HG03575 (cell line): Measurements from ENCODE around the gene TFCP2.
A peak's percentile ranks its signal among the peaks of the same experiment; 100 is the strongest.
"Not testable (repeated sequence)": the region's sequence is repeated elsewhere in the genome, so short reads cannot be mapped to it uniquely, and the experiment has no call there.

Source experiments
- ATAC-seq: cut with Tn5 transposase; IDR thresholded peaks from one replicate; pipeline ENCODE4 v1.9.1; 2021; ENCODE audit not compliant: unreplicated experiment, insufficient number of reproducible peaks, low FRiP score; ENCODE audit errors: extremely low read depth

The TFCP2 gene

DNA sequence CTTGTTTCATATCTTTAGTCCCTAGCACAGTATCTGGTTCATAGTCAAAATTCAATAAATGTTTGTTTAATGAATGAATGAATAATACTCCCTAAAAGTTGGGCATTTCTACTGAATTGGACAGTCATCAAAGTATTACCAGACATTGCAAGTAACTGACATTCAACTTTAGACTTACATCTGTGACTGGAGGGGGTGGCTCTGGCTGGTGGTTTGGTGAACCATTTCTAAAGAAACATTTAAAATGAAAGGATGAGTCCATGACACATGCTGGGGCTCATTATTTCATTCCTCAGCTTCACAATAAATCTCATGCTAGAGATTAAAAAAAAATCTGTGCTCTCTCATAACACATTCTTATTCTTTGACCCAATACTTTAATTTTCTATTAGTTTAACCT lies 69.0 kb downstream of the TFCP2 start:
- ATAC-seq, result no peak

DNA sequence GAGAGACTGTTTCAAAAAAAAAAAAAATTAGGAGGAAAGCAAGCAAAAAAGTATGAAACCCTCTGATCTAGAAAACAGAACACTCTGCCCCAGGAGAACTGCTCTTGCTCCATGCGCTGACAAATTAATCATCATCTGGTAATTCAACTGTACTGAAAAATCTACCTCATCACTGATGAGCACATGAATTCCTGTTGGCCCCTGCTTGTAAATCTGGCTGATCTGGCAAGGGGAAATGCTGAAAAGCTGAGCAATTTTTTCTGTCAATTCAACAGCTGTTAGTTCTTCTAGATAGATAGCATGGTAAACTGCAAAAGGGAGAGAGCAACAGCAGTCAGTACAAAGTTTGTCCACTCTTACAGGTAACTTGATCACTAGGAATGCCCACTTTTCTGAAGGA lies 74.3 kb downstream of the TFCP2 start:
- no peak for ATAC-seq

DNA sequence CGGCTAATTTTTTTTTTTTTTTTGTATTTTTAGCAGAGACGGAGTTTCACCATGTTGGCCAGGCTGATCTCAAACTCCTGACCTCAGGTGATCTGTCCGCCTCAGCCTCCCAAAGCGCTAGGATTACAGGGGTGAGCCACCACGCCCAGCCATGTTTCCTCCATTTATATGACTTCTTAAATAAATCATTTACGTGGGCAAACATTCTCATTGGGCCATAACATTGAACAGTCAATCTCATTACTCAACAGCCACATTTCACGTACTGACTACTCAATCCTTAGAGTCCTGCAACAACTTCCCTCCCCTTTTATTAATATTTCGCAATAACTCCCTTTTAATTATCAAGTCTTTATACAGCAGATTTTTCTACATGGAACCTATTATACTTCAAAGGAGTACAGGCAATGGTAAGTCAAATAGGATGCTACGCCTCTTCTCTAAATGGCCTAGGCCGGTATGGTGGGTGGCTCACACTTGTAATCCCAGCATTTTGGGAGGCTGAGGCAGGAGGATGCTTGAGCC lies 82.2 kb downstream of the TFCP2 start:
- no peak for ATAC-seq

GRCh38 chr12:51087818-51088217 lies 85.1 kb downstream of the TFCP2 start:
- no peak for ATAC-seq

GRCh38 chr12:51086933-51087332 lies 86.0 kb downstream of the TFCP2 start:
- ATAC-seq, result no peak

DNA sequence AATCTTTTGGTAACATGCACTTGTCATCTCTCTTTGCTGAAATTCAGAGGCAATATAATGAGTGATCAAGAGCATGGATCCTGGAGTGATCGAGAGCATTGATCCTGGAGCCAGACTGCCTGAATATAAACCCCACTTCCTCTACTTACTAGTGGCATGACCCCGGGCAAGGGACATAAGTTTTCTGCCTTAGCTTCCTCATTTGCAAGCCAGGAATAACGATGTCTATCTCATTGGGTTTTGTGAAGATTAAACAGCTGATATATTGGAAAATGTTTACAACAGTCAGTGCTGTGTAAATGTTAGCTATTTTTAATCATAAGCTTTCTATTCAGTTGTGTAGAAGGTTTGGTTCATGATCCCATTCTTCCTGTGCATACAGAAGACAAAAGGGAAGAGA lies 87.2 kb downstream of the TFCP2 start:
- no peak for ATAC-seq

DNA sequence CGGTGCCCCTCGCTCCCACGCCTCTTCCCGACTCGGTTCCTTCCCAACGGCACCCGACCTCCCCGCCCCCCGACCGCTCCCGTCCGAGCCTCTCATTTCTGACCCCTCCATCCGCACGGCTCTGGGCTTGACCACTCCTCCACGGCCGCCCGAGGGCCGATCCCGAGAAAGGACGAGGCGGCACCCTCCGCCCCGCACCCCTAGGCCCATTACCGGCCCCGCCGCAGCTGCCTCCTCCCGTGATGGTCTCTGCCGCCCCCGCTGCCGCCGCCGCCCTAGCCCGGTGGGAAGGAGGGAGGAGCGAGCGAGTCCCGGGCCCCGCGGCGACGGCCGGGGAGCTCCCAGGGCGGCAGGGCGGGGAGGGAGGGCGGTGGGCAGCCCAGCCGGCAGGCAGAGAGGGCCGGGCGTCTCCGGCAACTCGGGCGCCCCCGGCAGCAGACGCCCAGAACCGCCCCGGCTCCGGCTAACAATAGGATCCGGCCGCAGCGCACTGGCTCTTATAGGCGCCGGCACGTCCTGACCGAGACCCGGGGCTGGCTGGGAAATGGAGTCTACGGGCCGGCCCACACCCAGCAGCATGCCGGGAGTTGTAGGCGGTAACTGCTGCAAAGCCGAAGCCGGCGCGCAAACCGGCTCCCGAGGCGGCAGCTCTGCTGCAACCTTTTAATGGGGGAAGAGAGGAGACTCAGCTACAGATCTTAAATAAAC lies 89.7 kb downstream of the TFCP2 start, which contains the start of gene CSRNP2:
Gene CSRNP2, minus strand, starts transcription at position 471 of the 708 bp plus-strand sequence. CDS start 7,035 bp downstream, outside the sequence.
- peak; percentile 53 for ATAC-seq

DNA sequence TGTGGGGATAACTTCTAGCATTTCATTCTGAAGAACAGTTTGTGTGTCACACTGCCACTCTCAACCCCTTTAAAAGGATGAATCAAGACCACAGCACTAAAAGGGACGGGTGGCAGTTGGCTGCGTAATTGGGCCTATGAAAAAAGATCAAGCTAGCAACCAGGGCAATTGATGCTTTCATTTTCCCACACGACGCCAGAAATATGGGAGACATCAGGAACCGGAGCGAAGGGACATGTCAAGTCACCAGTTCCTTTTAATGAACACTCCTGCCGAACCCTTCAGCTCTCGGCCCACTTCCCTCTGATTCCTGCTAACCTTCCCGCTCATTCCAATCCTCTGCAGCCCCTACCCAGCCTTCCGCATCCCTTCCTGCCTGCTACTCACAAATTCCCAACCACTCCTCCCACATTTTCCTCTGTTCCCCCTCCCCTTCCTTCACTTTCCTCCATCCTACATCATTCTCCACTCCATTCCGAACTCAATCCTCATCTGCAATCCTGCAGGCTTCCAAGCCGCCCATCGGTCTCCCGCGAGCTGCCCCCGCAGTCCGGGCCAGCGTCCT lies 90.3 kb downstream of the TFCP2 start:
- no peak for ATAC-seq

GRCh38 chr12:51081421-51081820 lies 91.5 kb downstream of the TFCP2 start:
- ATAC-seq, result no peak

DNA sequence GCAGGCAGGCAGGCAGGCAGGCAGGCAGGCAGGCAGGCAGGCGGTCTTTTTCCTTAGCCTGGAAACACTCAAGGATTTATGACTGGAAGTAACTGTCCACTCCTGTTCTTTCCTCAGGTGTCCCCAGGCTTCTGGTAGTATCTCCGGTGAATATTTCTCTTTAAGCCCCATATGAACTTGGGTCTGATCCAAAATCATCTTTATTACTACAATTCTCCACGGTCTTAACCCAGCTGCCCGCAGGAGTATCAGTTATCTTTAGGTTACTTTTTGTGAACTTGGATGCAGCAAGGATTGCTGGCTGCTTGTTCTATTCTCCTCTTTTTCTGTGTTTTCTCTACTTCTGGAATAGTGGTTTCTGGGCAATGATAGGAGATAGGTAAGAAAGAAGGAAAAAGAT lies 92.8 kb downstream of the TFCP2 start:
- ATAC-seq, result no peak

GRCh38 chr12:51078866-51079265 lies 94.1 kb downstream of the TFCP2 start:
- not testable (repeated sequence) for ATAC-seq

- not testable (repeated sequence) for ATAC-seq
These were observed 94.6 kb downstream of the TFCP2 start for GRCh38 chr12:51078346-51078745.

GRCh38 chr12:51077930-51078329 lies 95.0 kb downstream of the TFCP2 start:
- ATAC-seq, result no peak

DNA sequence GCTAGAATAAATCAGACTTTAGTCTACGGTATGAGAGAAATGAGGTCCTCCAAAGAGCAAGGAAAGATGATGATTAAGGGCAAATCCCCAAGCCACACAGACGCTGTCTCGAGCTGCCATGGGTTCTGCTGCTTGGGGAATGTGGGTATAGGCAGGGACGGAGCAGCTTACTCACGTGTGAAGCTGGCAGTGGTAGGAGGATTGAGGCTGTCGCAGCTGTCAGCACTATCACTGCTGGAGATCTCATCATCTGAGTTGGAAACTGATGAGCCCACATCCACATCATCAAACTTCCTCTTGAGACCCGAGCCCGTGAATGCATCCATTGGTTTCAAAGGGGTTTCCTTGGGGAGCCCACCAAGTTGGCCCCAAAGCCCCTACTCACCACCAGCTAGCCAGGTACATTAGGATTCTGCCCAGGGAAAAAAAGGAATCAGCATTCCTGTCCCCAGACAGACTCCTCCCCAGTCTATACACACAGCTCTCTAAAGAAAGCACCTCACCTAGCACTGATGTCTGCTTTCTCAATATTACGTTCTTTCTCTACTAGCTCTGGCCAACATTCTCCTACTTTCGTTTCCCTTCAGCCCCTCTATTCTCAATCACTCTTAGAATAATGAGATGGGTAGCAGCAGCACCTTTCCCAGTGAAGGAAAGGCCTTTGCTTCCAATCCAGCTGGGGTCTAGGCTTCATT lies 96.6 kb downstream of the TFCP2 start:
- no peak for ATAC-seq

- no peak for ATAC-seq
These were observed 97.5 kb downstream of the TFCP2 start for GRCh38 chr12:51075390-51075789.

- no peak for ATAC-seq
These were observed 101.3 kb downstream of the TFCP2 start for GRCh38 chr12:51071663-51072062.

GRCh38 chr12:51070004-51070403 lies 102.9 kb downstream of the TFCP2 start:
- no peak for ATAC-seq

DNA sequence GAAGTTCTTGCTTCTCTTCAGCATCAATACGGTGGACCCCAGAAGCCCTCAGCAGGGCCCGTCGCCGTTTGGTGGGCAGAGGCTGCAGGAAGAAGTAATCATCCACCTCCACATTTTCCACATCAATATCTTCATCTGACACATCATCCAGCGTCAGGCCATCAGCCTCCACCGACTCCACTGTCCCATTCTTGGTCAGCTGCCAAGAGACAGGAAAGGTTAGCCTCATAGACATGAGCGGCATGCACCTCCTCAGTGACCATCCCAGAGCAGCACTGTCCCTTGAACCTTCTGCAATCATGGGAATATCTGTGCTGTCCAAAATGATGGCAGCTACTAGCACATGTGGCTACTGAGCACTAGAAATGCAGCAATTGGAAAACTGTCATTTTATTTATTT lies 105.2 kb downstream of the TFCP2 start:
- no peak for ATAC-seq

GRCh38 chr12:51067229-51067628 lies 105.7 kb downstream of the TFCP2 start:
- ATAC-seq, result no peak

DNA sequence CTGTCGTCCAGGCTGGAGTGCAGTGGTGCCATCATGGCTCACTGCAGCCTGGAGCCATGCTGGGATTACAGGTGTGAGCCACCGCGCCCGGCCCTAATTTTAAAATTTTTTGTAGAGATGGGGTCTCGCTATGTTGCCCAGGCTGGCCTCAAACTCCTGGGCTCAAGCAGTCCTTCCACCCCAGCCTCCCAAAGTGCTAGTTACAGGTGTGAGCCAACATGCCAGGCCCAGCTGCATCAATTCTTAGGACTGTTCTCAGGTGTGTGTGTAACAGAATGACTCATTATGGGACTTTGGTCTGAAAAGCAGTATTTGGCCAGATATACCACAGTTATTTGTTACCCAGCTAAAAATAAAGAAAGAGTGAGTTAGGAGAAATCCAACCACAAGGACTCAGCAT lies 107.4 kb downstream of the TFCP2 start:
- no peak for ATAC-seq
